GM12878 (cell line): ENCODE results near the gene ELP1. TPM values are rescaled to one million over a fixed set of nuclear protein-coding genes. Genes with fewer than 3 reads are reported as not detected.

Source experiments
- ATAC-seq: fragments of 200-7000 bp; cut with Tn5 transposase; 3 replicates; pipeline ENCODE4 v1.9.1; 2020; ENCODE audit warnings: mild to moderate bottlenecking, moderate library complexity
- BruUV-seq: library from RNA; stranded (reverse); fragments of 400-500 nt; replicated peaks from 2 replicates; lab custom pipeline; 2021; lab: Mats Ljungman, UMichigan
- CTCF ChIA-PET: fragments of 300-600 bp; sonication (Branson Sonifier 250); formaldehyde crosslinking; extraction: SDS; loops from one replicate; lab custom pipeline; 2021; ENCODE audit warnings: inconsistent platforms; lab: Yijun Ruan, JAX
- POLR2A ChIA-PET: fragments of 350-600 bp; formaldehyde crosslinking; extraction: SDS; loops from one replicate; lab custom pipeline; 2021; ENCODE audit warnings: inconsistent platforms; lab: Charles Lee
- RAD21 ChIA-PET: fragments of 300-600 bp; sonication (Branson Sonifier 250); formaldehyde crosslinking; loops from one replicate; lab custom pipeline; 2023; ENCODE audit warnings: antibody characterized with exemption; ENCODE audit not compliant: unreplicated experiment; lab: Charles Lee
- SMC1A ChIA-PET: fragments of 300-600 bp; sonication (Branson Sonifier 250); formaldehyde crosslinking; loops from one replicate; lab custom pipeline; 2023; ENCODE audit not compliant: unreplicated experiment, uncharacterized antibody; lab: Charles Lee
- DNase-seq: peaks from one replicate; pipeline ENCODE4 v3.0.0-alpha.2; 2011; ENCODE audit warnings: low read depth, low spot score
- FAIRE-seq: peaks from 3 replicates; lab custom pipeline; 2011; peaks lifted over from hg19 to GRCh38; lab: Jason Lieb, UNC
- H2AFZ ChIP-seq: 2 replicates; pipeline ENCODE4 v1.6.0; 2011; ENCODE audit warnings: low read depth, low read length, control low read depth; ENCODE audit not compliant: control insufficient read depth
- H3K27ac ChIP-seq: 2 replicates; pipeline ENCODE4 v1.5.1; 2011; ENCODE audit warnings: control low read depth; ENCODE audit not compliant: control insufficient read depth, insufficient read depth
- H3K27me3 ChIP-seq, 2 experiments: replicated peaks in 1 of 2; 2 replicates each; pipeline versions ENCODE4 v1.6.0 to v1.6.1; 2011; ENCODE audit warnings: low read length in 1 of 2; ENCODE audit not compliant: control insufficient read depth in 2 of 2, insufficient read depth in 2 of 2
- H3K36me3 ChIP-seq, 2 experiments: 2 replicates each; pipeline ENCODE4 v1.5.1; 2011; ENCODE audit warnings: low read length in 1 of 2; ENCODE audit not compliant: control insufficient read depth in 2 of 2, insufficient read depth in 2 of 2
- H3K4me1 ChIP-seq: 2 replicates; pipeline ENCODE4 v1.6.1; 2011; ENCODE audit warnings: mild to moderate bottlenecking, low read length, moderate library complexity, mixed read lengths; ENCODE audit not compliant: control insufficient read depth, insufficient read depth
- H3K4me2 ChIP-seq: 2 replicates; pipeline ENCODE4 v1.6.0; 2011; ENCODE audit warnings: control low read depth; ENCODE audit not compliant: control insufficient read depth, insufficient read depth
- H3K4me3 ChIP-seq: fragments of 200-600 bp; sonication (generic); 2 replicates; pipeline ENCODE4 v1.5.1; 2016
- H3K79me2 ChIP-seq: 2 replicates; pipeline ENCODE4 v1.6.0; 2011; ENCODE audit warnings: low read length; ENCODE audit not compliant: control insufficient read depth, insufficient read depth
- H3K9ac ChIP-seq: 2 replicates; pipeline ENCODE4 v1.8.0; 2011; ENCODE audit warnings: low read length, control low read depth, mixed read lengths; ENCODE audit not compliant: control insufficient read depth, insufficient read depth
- H3K9me3 ChIP-seq: replicated peaks from 3 replicates; pipeline ENCODE4 v1.5.1; 2011; ENCODE audit warnings: mild to moderate bottlenecking, low read length; ENCODE audit not compliant: control insufficient read depth, insufficient read depth
- H4K20me1 ChIP-seq: 2 replicates; pipeline ENCODE4 v1.6.0; 2011; ENCODE audit not compliant: control insufficient read depth, insufficient read depth
- EED ChIP-seq: sonication (generic); IDR thresholded peaks from 2 replicates; pipeline ENCODE4 v1.6.1; 2016; ENCODE audit warnings: antibody characterized with exemption, low read depth
- HCFC1 ChIP-seq: fragments of 150-350 bp; IDR thresholded peaks from 2 replicates; pipeline ENCODE4 v1.6.1; 2014; ENCODE audit warnings: low read length
- KAT2A ChIP-seq: conservative IDR thresholded peaks from 2 replicates; pipeline ENCODE4 v1.6.1; 2011; ENCODE audit warnings: low read depth, low read length; ENCODE audit not compliant: control insufficient read depth
- POU2F2 ChIP-seq: IDR thresholded peaks from 3 replicates; pipeline ENCODE4 v1.6.1; 2011; ENCODE audit warnings: low read depth, mild to moderate bottlenecking, low read length, borderline replicate concordance
- SIX5 ChIP-seq: IDR thresholded peaks from 2 replicates; pipeline ENCODE4 v1.6.1; 2011; ENCODE audit warnings: mild to moderate bottlenecking, low read depth, low read length, moderate library complexity; ENCODE audit not compliant: severe bottlenecking
- SREBF2 ChIP-seq: IDR thresholded peaks from 2 replicates; pipeline ENCODE4 v1.6.1; 2012; ENCODE audit warnings: mild to moderate bottlenecking, low read length
- TCF3 ChIP-seq: IDR thresholded peaks from 2 replicates; pipeline ENCODE4 v1.6.1; 2012; ENCODE audit warnings: low read depth, mild to moderate bottlenecking, low read length, borderline replicate concordance; ENCODE audit not compliant: insufficient read depth
- YY1 ChIP-seq: IDR thresholded peaks from 2 replicates; pipeline ENCODE4 v1.6.1; 2011; ENCODE audit warnings: low read depth, mild to moderate bottlenecking, low read length
- WGBS: methylation state at CpG from one replicate; pipeline ENCODE4 v1.1.6; 2016; ENCODE audit warnings: low lambda C conversion rate; ENCODE audit not compliant: insufficient replicate concordance, insufficient coverage; ENCODE audit errors: missing lambda C conversion rate; 5-methylcytosine and 5-hydroxymethylcytosine counted together
- in situ Hi-C: fragments of 300-500 bp; cut with MboI; formaldehyde crosslinking; loops from 9 replicates; pipeline ENCODE4 v1.14.3; 2018; ENCODE audit warnings: mixed read lengths
- intact Hi-C: fragments of 100-400 bp; cut with micrococcal nuclease; formaldehyde crosslinking; loops from one replicate; pipeline ENCODE4 v1.14.2; 2022; ENCODE audit not compliant: unreplicated experiment
- polyA plus RNA-seq, 11 experiments: library from polyadenylated mRNA; depleted of rRNA in 4 of 11; unstranded in 6 of 11; stranded (reverse) in 5 of 11; fragments of >200 nt; fragmentation: Nextera tagmentation in 4 of 11; fragmentation: Illumina TruSeq in 1 of 11; extraction: Ambion mirVana in 4 of 11; extraction: Trizol in 1 of 11; gene quantifications; 1 replicate in 1 of 11; 2 replicates in 10 of 11; pipeline versions ENCODE4 v1.2.1 to v1.2.3, GENCODE V29; 2011 to 2016; ENCODE audit warnings: inconsistent platforms in 2 of 11, missing spikeins in 2 of 11, low read depth in 1 of 11
- total RNA-seq, 4 experiments: library from RNA; depleted of rRNA in 3 of 4; stranded (reverse); fragments of >200 nt in 3 of 4; fragmentation: Illumina TruSeq in 1 of 4; extraction: Trizol in 1 of 4; gene quantifications; 2 replicates each; pipeline versions ENCODE4 v1.2.1 to v1.2.3, GENCODE V29; 2013 to 2021
- TF ChIP-seq, protein P1 (sequence below): fragments of 450-650 bp; formaldehyde crosslinking; IDR thresholded peaks from 2 replicates; pipeline ENCODE4 v1.4.0; 2022; ENCODE audit warnings: mild to moderate bottlenecking, moderate library complexity

ELP1 gene
- total and polyA plus RNA-seq, 10 of the 15 experiments (the other 5 are each of a cell fraction or from before 2014, with no cell fraction given): 9.7 to 29.9 (median 26.0) TPM

DNA sequence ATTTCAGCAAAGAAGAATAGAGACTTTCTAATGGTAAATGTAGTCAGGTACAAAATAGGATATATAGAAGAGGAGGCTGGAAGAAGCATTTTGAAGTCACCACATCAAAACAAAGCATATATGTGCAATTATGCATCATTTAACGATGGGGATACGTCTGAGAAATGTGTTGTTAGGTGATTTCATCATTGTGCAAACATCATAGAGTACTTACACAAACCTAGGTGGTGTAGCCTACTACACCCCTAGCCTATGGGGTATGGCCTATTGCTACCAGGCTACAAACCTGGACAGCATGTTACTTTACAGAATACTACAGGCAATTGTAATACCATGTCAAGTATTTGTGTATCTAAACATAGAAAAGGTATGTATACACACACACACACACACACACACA is 28.4 kb downstream of the ELP1 start (continued):
- TF ChIP-seq, protein P1, sequence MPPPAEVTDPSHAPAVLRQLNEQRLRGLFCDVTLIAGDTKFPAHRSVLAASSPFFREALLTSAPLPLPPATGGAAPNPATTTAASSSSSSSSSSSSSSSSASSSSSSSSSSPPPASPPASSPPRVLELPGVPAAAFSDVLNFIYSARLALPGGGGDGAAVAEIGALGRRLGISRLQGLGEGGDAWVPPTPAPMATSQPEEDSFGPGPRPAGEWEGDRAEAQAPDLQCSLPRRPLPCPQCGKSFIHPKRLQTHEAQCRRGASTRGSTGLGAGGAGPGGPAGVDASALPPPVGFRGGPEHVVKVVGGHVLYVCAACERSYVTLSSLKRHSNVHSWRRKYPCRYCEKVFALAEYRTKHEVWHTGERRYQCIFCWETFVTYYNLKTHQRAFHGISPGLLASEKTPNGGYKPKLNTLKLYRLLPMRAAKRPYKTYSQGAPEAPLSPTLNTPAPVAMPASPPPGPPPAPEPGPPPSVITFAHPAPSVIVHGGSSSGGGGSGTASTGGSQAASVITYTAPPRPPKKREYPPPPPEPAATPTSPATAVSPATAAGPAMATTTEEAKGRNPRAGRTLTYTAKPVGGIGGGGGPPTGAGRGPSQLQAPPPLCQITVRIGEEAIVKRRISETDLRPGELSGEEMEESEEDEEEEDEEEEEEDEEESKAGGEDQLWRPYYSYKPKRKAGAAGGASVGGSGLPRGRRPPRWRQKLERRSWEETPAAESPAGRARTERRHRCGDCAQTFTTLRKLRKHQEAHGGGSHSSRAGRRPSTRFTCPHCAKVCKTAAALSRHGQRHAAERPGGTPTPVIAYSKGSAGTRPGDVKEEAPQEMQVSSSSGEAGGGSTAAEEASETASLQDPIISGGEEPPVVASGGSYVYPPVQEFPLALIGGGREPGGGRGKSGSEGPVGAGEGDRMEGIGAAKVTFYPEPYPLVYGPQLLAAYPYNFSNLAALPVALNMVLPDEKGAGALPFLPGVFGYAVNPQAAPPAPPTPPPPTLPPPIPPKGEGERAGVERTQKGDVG: no peak
- no peak for TF ChIP-seq EED
- TF ChIP-seq YY1: no peak
- no peak for TF ChIP-seq SREBF2

DNA sequence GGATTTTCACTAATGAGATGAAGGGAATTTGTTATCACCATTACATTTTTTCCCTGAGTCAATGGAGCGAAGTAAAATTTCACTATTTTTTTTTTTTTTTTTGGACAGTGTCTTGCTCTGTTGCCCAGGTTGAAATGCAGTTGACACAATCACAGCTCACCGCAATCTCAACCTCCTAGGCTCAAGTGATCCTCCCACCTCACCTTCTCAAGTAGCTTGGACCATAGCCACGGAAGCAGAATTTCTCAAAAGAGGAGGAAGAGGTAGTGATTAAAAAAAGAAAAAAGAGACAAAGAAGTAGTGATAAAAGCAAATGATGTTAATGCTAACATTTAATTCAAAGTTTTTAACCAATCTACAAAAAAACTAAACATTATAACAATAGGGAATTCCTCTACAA is 29.8 kb downstream of the ELP1 start:
- no peaks in the 10 kb centered on the region for H3K79me2 ChIP-seq
- H3K27me3 ChIP-seq: no peaks in the 10 kb centered on the region
- no peak overlapping the region for H3K4me2 ChIP-seq
- WGBS: 93% methylated on average over 3 of the region's 3 CpGs
- intact Hi-C loops: no loop called here
- ChIA-PET RAD21 (no interaction called here), SMC1A (no interaction called here), POLR2A (interaction anchor here (0.6 kb wide), 1 partner anchor 1407 kb away, joined by 3 read pairs; no protein-coding TSS in a partner anchor), CTCF (interaction anchor here (1.2 kb wide), 1 partner anchor 26 kb away, joined by 3 read pairs; no protein-coding TSS in a partner anchor)
- no peak for FAIRE-seq
- no TSS peak for BruUV-seq
- TF ChIP-seq POU2F2: no peak
- no peak for TF ChIP-seq TCF3
- TF ChIP-seq HCFC1: no peak
- TF ChIP-seq KAT2A: no peak
- no peak for TF ChIP-seq SIX5
- no peaks in the 10 kb centered on the region for H3K4me1 ChIP-seq
- H2AFZ ChIP-seq: no peak overlapping the region
- no peak for DNase-seq
- in situ Hi-C loops: no loop called here
- no peaks in the 10 kb centered on the region for H3K9me3 ChIP-seq
- no peak for ATAC-seq
- no peak overlapping the region for H3K4me3 ChIP-seq
- no peak overlapping the region for H3K9ac ChIP-seq
- H4K20me1 ChIP-seq: no peaks in the 10 kb centered on the region
- no peak overlapping the region for H3K27ac ChIP-seq
- peaks cover 2 to 10% of the 10 kb centered on the region in 2 experiments for H3K36me3 ChIP-seq
